ENCODE measurements around the gene STAB1. TPM values are rescaled to one million over a fixed set of nuclear protein-coding genes. Genes with fewer than 3 reads are reported as not detected.

STAB1 gene
- total RNA-seq, 1 donor from 2014 or later, result 6.3 TPM

GRCh38 chr3:52527039-52527731, 32.0 kb downstream of the STAB1 start:
- Mint-ChIP-seq H3K36me3 (ENCODE audit: unreplicated experiment) (no peaks in the 10 kb centered on the region), H3K9me3 (ENCODE audit: unreplicated experiment) (peaks cover 5% of the 10 kb centered on the region), H3K27ac (ENCODE audit: unreplicated experiment) (no peak overlapping the region), H3K27me3 (ENCODE audit: unreplicated experiment) (peaks cover 4% of the 10 kb centered on the region), H3K4me1 (ENCODE audit: low read depth, unreplicated experiment) (peaks cover 6% of the 10 kb centered on the region), H3K4me3 (ENCODE audit: unreplicated experiment) (no peak overlapping the region)
- no peak for DNase-seq
- TF ChIP-seq CTCF (IDR thresholded peaks at IDR 0.05; ENCODE audit: partially characterized antibody, unreplicated experiment), result no peak

- Mint-ChIP-seq H3K9me3 (ENCODE audit: unreplicated experiment) (peaks cover 7% of the 10 kb centered on the region), H3K27me3 (ENCODE audit: unreplicated experiment) (peaks cover 8% of the 10 kb centered on the region), H3K4me1 (ENCODE audit: low read depth, unreplicated experiment) (peaks cover 9% of the 10 kb centered on the region), H3K27ac (ENCODE audit: unreplicated experiment) (no peak overlapping the region), H3K4me3 (ENCODE audit: unreplicated experiment) (no peak overlapping the region), H3K36me3 (ENCODE audit: unreplicated experiment) (no peaks in the 10 kb centered on the region)
- no peak for TF ChIP-seq CTCF (IDR thresholded peaks at IDR 0.05; ENCODE audit: partially characterized antibody, unreplicated experiment)
- no peak for DNase-seq
Measured at GRCh38 chr3:52527732-52528585, 32.8 kb downstream of the STAB1 start.

GRCh38 chr3:52528586-52529375, 33.6 kb downstream of the STAB1 start:
- Mint-ChIP-seq H3K4me1 (ENCODE audit: low read depth, unreplicated experiment) (peaks cover 9% of the 10 kb centered on the region), H3K36me3 (ENCODE audit: unreplicated experiment) (no peaks in the 10 kb centered on the region), H3K27me3 (ENCODE audit: unreplicated experiment) (peaks cover 8% of the 10 kb centered on the region), H3K4me3 (ENCODE audit: unreplicated experiment) (no peak overlapping the region), H3K27ac (ENCODE audit: unreplicated experiment) (no peak overlapping the region), H3K9me3 (ENCODE audit: unreplicated experiment) (peaks cover 7% of the 10 kb centered on the region)
- TF ChIP-seq CTCF (IDR thresholded peaks at IDR 0.05; ENCODE audit: partially characterized antibody, unreplicated experiment), result no peak
- DNase-seq, result peak; percentile 10

DNA sequence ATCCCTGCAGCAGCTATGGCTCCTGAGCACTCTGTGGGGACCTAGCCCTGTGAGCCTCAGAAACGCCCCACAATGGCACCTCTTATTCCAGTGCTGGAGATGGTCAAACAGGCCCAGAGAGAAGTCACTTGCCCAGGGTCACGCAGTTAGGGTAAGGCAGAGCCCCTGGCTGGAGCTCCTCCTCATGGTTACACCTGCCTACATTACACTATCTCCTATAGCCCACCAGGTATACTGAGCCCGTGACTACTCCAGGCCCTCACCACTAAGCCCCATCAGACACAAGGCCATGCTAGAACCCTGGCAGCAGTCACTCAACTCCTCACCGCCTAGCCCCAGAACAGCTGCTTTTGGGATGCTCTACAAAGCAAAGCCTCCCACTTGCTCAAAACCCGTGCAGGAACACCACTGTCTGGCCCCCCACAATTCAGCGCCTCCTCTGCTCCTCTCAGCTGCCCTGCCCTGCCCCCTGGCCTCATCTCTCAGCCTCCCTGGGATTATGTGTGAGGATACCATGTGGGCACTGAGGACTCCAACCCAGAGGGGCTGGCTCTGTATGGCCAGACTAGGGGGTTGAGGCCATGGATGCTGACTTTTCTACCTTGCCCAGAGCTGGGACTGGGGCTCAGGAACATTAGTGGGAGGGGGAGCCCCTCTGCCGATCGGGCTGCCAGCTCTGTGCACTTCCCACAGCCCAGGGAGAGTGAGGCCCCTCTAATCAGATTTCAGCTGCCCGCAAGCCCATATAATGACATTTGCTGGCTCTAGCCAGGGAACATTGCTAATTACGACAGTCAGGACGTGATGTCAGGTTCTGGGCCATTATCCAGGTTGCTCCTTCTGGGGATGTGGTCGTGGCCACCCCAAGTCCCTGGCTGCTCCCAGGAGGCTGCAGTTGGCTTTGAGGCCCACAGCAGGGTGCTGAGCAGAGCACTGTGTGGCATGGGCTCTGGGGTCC, 34.5 kb downstream of the STAB1 start:
- peak overlapping the region; percentile 67 for H3K4me3 Mint-ChIP-seq (ENCODE audit: unreplicated experiment)
- H3K36me3 Mint-ChIP-seq (ENCODE audit: unreplicated experiment), result no peaks in the 10 kb centered on the region
- H3K27me3 Mint-ChIP-seq (ENCODE audit: unreplicated experiment), result peaks cover 10% of the 10 kb centered on the region
- peaks cover 7% of the 10 kb centered on the region for H3K9me3 Mint-ChIP-seq (ENCODE audit: unreplicated experiment)
- peak overlapping the region; percentile 43 for H3K27ac Mint-ChIP-seq (ENCODE audit: unreplicated experiment)
- no peak for TF ChIP-seq CTCF (IDR thresholded peaks at IDR 0.05; ENCODE audit: partially characterized antibody, unreplicated experiment)
- DNase-seq, result peak; percentile 13
- peaks cover 11% of the 10 kb centered on the region for H3K4me1 Mint-ChIP-seq (ENCODE audit: low read depth, unreplicated experiment)
